SU-DHL-6 (cell line): ENCODE data around the gene APOD.
"Not testable (repeated sequence)": the region's sequence is repeated elsewhere in the genome, so short reads cannot be mapped to it uniquely, and the experiment has no call there.

Source experiments
- EZH2phosphoT487 ChIP-seq: fragments of 200-600 bp; sonication (generic), shearing (Covaris generic); conservative IDR thresholded peaks from 2 replicates; pipeline ENCODE4 v1.6.1; 2018; ENCODE audit warnings: mild to moderate bottlenecking, antibody characterized with exemption, low read length, moderate library complexity, mixed read lengths
- TF ChIP-seq, protein P1 (sequence below): fragments of 200-600 bp; sonication (generic); IDR thresholded peaks from one replicate; pipeline ENCODE4 v1.5.1; 2017; ENCODE audit warnings: antibody characterized with exemption, mild to moderate bottlenecking, low read length, moderate library complexity; ENCODE audit not compliant: insufficient read depth, poor library complexity, severe bottlenecking

DNA sequence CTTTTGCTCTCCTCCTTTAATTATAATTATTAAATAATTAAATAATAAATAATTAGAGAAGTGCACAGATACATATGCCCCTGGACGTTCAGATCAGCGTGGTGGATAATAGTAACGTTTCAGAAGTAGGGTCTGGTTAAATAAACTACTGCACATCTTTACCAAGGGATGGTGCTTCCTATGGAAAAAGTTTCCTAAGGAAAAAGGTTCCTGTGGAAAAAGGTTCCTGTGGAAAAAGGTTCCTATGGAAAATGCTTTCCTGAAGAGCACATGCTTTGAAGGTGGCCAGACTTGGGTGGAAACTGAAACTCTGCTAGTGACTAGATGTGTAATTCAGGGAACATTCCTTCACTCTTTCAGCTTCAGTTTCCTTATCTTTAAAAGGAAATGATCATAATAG, 37.4 kb upstream of the APOD start:
- TF ChIP-seq, protein P1, sequence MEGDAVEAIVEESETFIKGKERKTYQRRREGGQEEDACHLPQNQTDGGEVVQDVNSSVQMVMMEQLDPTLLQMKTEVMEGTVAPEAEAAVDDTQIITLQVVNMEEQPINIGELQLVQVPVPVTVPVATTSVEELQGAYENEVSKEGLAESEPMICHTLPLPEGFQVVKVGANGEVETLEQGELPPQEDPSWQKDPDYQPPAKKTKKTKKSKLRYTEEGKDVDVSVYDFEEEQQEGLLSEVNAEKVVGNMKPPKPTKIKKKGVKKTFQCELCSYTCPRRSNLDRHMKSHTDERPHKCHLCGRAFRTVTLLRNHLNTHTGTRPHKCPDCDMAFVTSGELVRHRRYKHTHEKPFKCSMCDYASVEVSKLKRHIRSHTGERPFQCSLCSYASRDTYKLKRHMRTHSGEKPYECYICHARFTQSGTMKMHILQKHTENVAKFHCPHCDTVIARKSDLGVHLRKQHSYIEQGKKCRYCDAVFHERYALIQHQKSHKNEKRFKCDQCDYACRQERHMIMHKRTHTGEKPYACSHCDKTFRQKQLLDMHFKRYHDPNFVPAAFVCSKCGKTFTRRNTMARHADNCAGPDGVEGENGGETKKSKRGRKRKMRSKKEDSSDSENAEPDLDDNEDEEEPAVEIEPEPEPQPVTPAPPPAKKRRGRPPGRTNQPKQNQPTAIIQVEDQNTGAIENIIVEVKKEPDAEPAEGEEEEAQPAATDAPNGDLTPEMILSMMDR = not testable (repeated sequence)
- TF ChIP-seq EZH2phosphoT487 = not testable (repeated sequence)
